Measurements from ENCODE around the gene ZNF80.

Gene ZNF80

GRCh38 chr3:114219741-114220140 lies 17.6 kb downstream of the ZNF80 start:
- no peak for DNase-seq (ENCODE audit: low read depth, low spot score)

GRCh38 chr3:114218578-114219185 lies 18.7 kb downstream of the ZNF80 start:
- no peak for DNase-seq (ENCODE audit: low read depth, low spot score)

GRCh38 chr3:114218006-114218405 lies 19.4 kb downstream of the ZNF80 start:
- no peak for DNase-seq (ENCODE audit: low read depth, low spot score)

- DNase-seq (ENCODE audit: low read depth, low spot score), result no peak
These were observed 20.1 kb downstream of the ZNF80 start for GRCh38 chr3:114217266-114217665.

- no peak for DNase-seq (ENCODE audit: low read depth, low spot score)
These were observed 21.0 kb downstream of the ZNF80 start for GRCh38 chr3:114216186-114216970.

GRCh38 chr3:114214542-114215341 lies 22.6 kb downstream of the ZNF80 start:
- DNase-seq (ENCODE audit: low read depth, low spot score), result no peak

- DNase-seq (ENCODE audit: low read depth, low spot score), result peak; percentile 40
These were observed 23.5 kb downstream of the ZNF80 start for GRCh38 chr3:114213627-114214541.

- DNase-seq (ENCODE audit: low read depth, low spot score), result no peak
These were observed 24.1 kb downstream of the ZNF80 start for GRCh38 chr3:114213292-114213626.

- DNase-seq (ENCODE audit: low read depth, low spot score), result no peak
These were observed 24.7 kb downstream of the ZNF80 start for GRCh38 chr3:114212646-114213045.

- no peak for DNase-seq (ENCODE audit: low read depth, low spot score)
These were observed 29.6 kb downstream of the ZNF80 start for GRCh38 chr3:114207768-114208167.

- no peak for DNase-seq (ENCODE audit: low read depth, low spot score)
These were observed 31.0 kb downstream of the ZNF80 start for GRCh38 chr3:114206342-114206741.

GRCh38 chr3:114205541-114205940 lies 31.8 kb downstream of the ZNF80 start:
- no peak for DNase-seq (ENCODE audit: low read depth, low spot score)

- DNase-seq (ENCODE audit: low read depth, low spot score), result no peak
These were observed 42.6 kb downstream of the ZNF80 start for GRCh38 chr3:114194750-114195149.

GRCh38 chr3:114192136-114192535 lies 45.2 kb downstream of the ZNF80 start:
- DNase-seq (ENCODE audit: low read depth, low spot score), result no peak

GRCh38 chr3:114186501-114186900 lies 50.9 kb downstream of the ZNF80 start:
- no peak for DNase-seq (ENCODE audit: low read depth, low spot score)

All from activated naive CD8-positive, alpha-beta T cell treated with anti-CD3 and anti-CD28 coated beads, Interleukin-2, amount 50 U/mL, for 16 hours (primary cell).